GM12872 (cell line): Measurements from ENCODE around the gene ALOX15.

Source experiments
- CTCF ChIP-seq: IDR thresholded peaks from 3 replicates; pipeline ENCODE4 v1.5.1; 2011; ENCODE audit warnings: low read depth, mild to moderate bottlenecking, low read length, moderate library complexity; ENCODE audit not compliant: insufficient read depth

ALOX15 gene

GRCh38 chr17:4631836-4632580 is 9.5 kb downstream of the ALOX15 start:
- TF ChIP-seq CTCF: no peak

GRCh38 chr17:4631431-4631830 is 10.0 kb downstream of the ALOX15 start:
- no peak for TF ChIP-seq CTCF

- TF ChIP-seq CTCF: no peak
These were observed 14.7 kb downstream of the ALOX15 start for GRCh38 chr17:4626734-4627256.

GRCh38 chr17:4625181-4625617 is 16.3 kb downstream of the ALOX15 start:
- TF ChIP-seq CTCF: no peak

GRCh38 chr17:4623249-4623648 is 18.2 kb downstream of the ALOX15 start:
- no peak for TF ChIP-seq CTCF

GRCh38 chr17:4622375-4622774 is 19.1 kb downstream of the ALOX15 start:
- TF ChIP-seq CTCF: no peak

- no peak for TF ChIP-seq CTCF
These were observed 20.9 kb downstream of the ALOX15 start for GRCh38 chr17:4620531-4621101.
